ENCODE data around the gene GALNT14.

Gene GALNT14

GRCh38 chr2:30931841-30932407 lies 206.3 kb downstream of the GALNT14 start:
- H3K36me3 ChIP-seq (ENCODE audit: insufficient read depth, low read length), result no peaks in the 10 kb centered on the region
- H3K4me2 ChIP-seq (ENCODE audit: insufficient read depth, low read length), result no peak overlapping the region
- H4K20me1 ChIP-seq (ENCODE audit: insufficient read depth, low read length), result no peaks in the 10 kb centered on the region
- no peak overlapping the region for H3K27ac ChIP-seq (ENCODE audit: low read length)
- no peak overlapping the region for H3K9ac ChIP-seq (ENCODE audit: low read depth, low read length)
- no peaks in the 10 kb centered on the region for H3K9me3 ChIP-seq (ENCODE audit: insufficient read depth, low read length, severe bottlenecking)
- TF ChIP-seq CTCF (IDR thresholded peaks at IDR 0.05; ENCODE audit: borderline replicate concordance, extremely low read depth, low read length, poor library complexity, severe bottlenecking), result no peak
- TF ChIP-seq EZH2 (IDR thresholded peaks at IDR 0.05; ENCODE audit: borderline replicate concordance, low read depth, low read length, severe bottlenecking), result no peak
- ATAC-seq (ENCODE audit: insufficient read depth, low read depth) (no peak), DNase-seq (no peak)
- no peak overlapping the region for H2AFZ ChIP-seq (ENCODE audit: low read depth, low read length)
- no peaks in the 10 kb centered on the region for H3K4me1 ChIP-seq (ENCODE audit: insufficient read depth, low read length)
- H3K27me3 ChIP-seq (ENCODE audit: insufficient read depth, low read length, poor library complexity), result no peaks in the 10 kb centered on the region
- no peak overlapping the region for H3K4me3 ChIP-seq (ENCODE audit: low read depth in 1 of 2, low read length in 2 of 2)
- H3K79me2 ChIP-seq (ENCODE audit: insufficient read depth, low read length), result no peaks in the 10 kb centered on the region

DNA sequence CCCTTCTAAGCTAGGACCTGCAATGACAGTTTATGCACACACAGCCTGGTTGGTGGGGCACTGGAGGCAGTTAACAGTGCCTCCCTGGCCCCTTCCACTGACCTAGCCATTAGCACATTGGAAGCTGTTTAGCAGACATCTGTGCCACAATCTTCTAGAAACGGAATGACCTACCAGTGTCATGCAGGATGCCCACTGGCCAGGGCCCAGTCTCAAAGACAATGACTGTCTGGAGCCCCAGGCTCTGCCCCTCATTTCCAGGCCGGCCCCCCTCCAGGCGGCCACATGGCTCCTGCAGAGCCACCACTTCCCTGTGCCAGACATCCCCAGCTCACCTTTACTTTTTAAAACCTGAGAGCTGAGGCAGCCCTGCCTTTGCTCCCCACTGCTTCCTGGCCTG lies 207.5 kb downstream of the GALNT14 start:
- no peak for DNase-seq
- H2AFZ ChIP-seq (ENCODE audit: low read depth, low read length), result no peak overlapping the region
- no peak overlapping the region for H3K4me3 ChIP-seq (ENCODE audit: low read depth in 1 of 2, low read length in 2 of 2)
- H3K9ac ChIP-seq (ENCODE audit: low read depth, low read length), result no peak overlapping the region
- no peaks in the 10 kb centered on the region for H3K36me3 ChIP-seq (ENCODE audit: insufficient read depth, low read length)
- ATAC-seq (ENCODE audit: insufficient read depth, low read depth), result no peak
- H3K4me2 ChIP-seq (ENCODE audit: insufficient read depth, low read length), result no peak overlapping the region
- no peak overlapping the region for H3K27ac ChIP-seq (ENCODE audit: low read length)
- no peaks in the 10 kb centered on the region for H3K27me3 ChIP-seq (ENCODE audit: insufficient read depth, low read length, poor library complexity)
- H4K20me1 ChIP-seq (ENCODE audit: insufficient read depth, low read length), result no peaks in the 10 kb centered on the region
- TF ChIP-seq EZH2 (IDR thresholded peaks at IDR 0.05; ENCODE audit: borderline replicate concordance, low read depth, low read length, severe bottlenecking), result no peak
- no peak for TF ChIP-seq CTCF (IDR thresholded peaks at IDR 0.05; ENCODE audit: borderline replicate concordance, extremely low read depth, low read length, poor library complexity, severe bottlenecking)
- no peaks in the 10 kb centered on the region for H3K79me2 ChIP-seq (ENCODE audit: insufficient read depth, low read length)
- no peaks in the 10 kb centered on the region for H3K4me1 ChIP-seq (ENCODE audit: insufficient read depth, low read length)
- no peaks in the 10 kb centered on the region for H3K9me3 ChIP-seq (ENCODE audit: insufficient read depth, low read length, severe bottlenecking)

DNA sequence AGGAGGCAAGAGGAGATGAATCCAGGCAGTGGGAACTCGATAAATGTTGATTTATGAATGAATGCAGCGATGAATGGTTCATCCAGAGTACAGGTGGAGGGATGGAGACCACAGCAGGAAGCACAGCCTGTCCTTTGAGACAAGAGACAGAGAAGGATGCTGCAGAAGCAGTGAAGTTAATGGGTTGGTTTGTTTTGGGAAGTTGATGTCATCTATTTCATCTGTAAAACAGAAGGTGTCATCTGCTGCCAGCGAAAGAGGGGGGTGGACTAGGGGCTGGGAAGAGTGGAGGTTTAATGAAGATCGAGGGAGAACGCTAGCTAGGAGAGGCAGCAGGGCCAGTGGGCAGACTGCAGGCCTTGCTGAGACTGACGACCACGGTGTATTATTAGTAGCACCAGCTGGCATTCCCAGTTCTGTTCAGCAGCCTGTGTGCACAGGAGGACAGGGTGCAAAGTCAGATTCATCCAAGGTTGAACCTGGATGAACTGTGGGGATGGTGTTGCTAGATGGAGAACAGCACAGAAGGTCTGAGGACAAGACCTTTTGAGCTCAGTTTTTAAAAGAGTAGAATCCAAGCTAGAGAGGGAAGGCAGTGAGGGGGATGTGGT lies 210.7 kb downstream of the GALNT14 start:
- no peak overlapping the region for H3K4me3 ChIP-seq (ENCODE audit: low read depth in 1 of 2, low read length in 2 of 2)
- no peak overlapping the region for H3K9ac ChIP-seq (ENCODE audit: low read depth, low read length)
- H2AFZ ChIP-seq (ENCODE audit: low read depth, low read length), result no peak overlapping the region
- no peaks in the 10 kb centered on the region for H3K27me3 ChIP-seq (ENCODE audit: insufficient read depth, low read length, poor library complexity)
- H4K20me1 ChIP-seq (ENCODE audit: insufficient read depth, low read length), result no peaks in the 10 kb centered on the region
- H3K4me2 ChIP-seq (ENCODE audit: insufficient read depth, low read length), result no peak overlapping the region
- no peaks in the 10 kb centered on the region for H3K4me1 ChIP-seq (ENCODE audit: insufficient read depth, low read length)
- TF ChIP-seq CTCF (IDR thresholded peaks at IDR 0.05; ENCODE audit: borderline replicate concordance, extremely low read depth, low read length, poor library complexity, severe bottlenecking), result no peak
- no peak for TF ChIP-seq EZH2 (IDR thresholded peaks at IDR 0.05; ENCODE audit: borderline replicate concordance, low read depth, low read length, severe bottlenecking)
- H3K27ac ChIP-seq (ENCODE audit: low read length), result no peak overlapping the region
- ATAC-seq (ENCODE audit: insufficient read depth, low read depth) (no peak), DNase-seq (no peak)
- H3K9me3 ChIP-seq (ENCODE audit: insufficient read depth, low read length, severe bottlenecking), result no peaks in the 10 kb centered on the region
- H3K79me2 ChIP-seq (ENCODE audit: insufficient read depth, low read length), result no peaks in the 10 kb centered on the region
- no peaks in the 10 kb centered on the region for H3K36me3 ChIP-seq (ENCODE audit: insufficient read depth, low read length)
